Peyer's patch (tissue), 4 donors: Measurements from ENCODE around the gene ARHGEF40. TPM values are rescaled to one million over a fixed set of nuclear protein-coding genes. Genes with fewer than 3 reads are reported as not detected.

Source experiments
- DNase-seq, 3 donors: peaks; one replicate each; pipeline ENCODE4 v3.0.0-alpha.2; 2017 to 2019
- H3K27ac ChIP-seq, 4 donors: fragments of 200-600 bp; sonication (generic); one replicate each; pipeline ENCODE4 v1.5.1; 2016 to 2019
- H3K27me3 ChIP-seq, 2 donors: fragments of 200-600 bp; sonication (generic); one replicate each; pipeline ENCODE4 v1.5.1; 2019
- H3K36me3 ChIP-seq, 3 donors: fragments of 200-600 bp; sonication (generic); one replicate each; pipeline ENCODE4 v1.5.1; 2016 to 2019
- H3K4me1 ChIP-seq, 4 donors: fragments of 200-600 bp; sonication (generic); one replicate each; pipeline ENCODE4 v1.5.1; 2016 to 2019
- H3K4me3 ChIP-seq, 4 donors: fragments of 200-600 bp; sonication (generic); 1 replicate in 3 of 4; 2 replicates in 1 of 4; pipeline ENCODE4 v1.5.1; 2016 to 2019; ENCODE audit warnings: mild to moderate bottlenecking in 1 of 4
- H3K9me3 ChIP-seq, 4 donors: fragments of 200-600 bp; sonication (generic); one replicate each; pipeline ENCODE4 v1.5.1; 2016 to 2019; ENCODE audit warnings: mild to moderate bottlenecking in 1 of 4
- POLR2A ChIP-seq, 2 donors: fragments of 450-650 bp; IDR thresholded peaks; one replicate each; pipeline ENCODE4 v1.5.1; 2017; ENCODE audit warnings: antibody characterized with exemption in 2 of 2, mild to moderate bottlenecking in 2 of 2, moderate library complexity in 2 of 2
- small RNA-seq, 2 donors: library from RNA; depleted of rRNA; stranded (forward); fragments of <200 nt; gene quantifications; one replicate each; pipeline ENCODE3, GENCODE V24; 2016
- total RNA-seq, 4 donors: library from RNA; depleted of rRNA; stranded (reverse); fragments of >200 nt; gene quantifications; one replicate each; pipeline ENCODE4 v1.1.0, GENCODE V29; 2016
- TF ChIP-seq, protein P1 (sequence below), 6 experiments: fragments of 450-650 bp in 4 of 6; fragments of 200-600 bp in 2 of 6; sonication (generic) in 1 of 6; IDR thresholded peaks; one replicate each; pipeline ENCODE4 v1.5.1; 2017 to 2019; ENCODE audit warnings: antibody characterized with exemption in 6 of 6, mild to moderate bottlenecking in 3 of 6, moderate library complexity in 1 of 6

Gene ARHGEF40
- total RNA-seq, 4 donors from 2014 or later: 19.8 to 57.8 (median 34.6) TPM

DNA sequence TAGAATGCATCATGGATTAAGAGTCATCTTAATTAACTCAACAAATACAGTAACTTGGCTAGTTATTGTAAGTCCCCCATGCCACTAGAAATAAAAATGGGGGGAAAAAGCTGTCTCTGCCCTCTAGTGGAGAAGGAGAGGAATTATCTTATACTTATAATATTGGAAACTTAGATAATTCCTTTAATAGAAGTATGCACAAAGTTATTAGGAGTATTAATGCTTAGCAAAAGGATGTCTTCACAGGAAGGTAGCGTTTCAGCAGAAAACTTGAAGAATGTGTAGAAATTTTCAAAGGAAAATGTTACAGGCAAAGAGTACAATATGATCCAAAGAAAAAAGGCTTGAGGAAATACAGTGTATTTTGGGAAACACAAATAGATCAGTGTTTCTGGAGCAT is 65.9 kb downstream of the ARHGEF40 start:
- H3K27ac ChIP-seq: no peak overlapping the region
- no peaks in the 10 kb centered on the region for H3K36me3 ChIP-seq
- no peaks in the 10 kb centered on the region for H3K9me3 ChIP-seq
- TF ChIP-seq POLR2A (IDR thresholded peaks at IDR 0.05): no peak
- TF ChIP-seq, protein P1, sequence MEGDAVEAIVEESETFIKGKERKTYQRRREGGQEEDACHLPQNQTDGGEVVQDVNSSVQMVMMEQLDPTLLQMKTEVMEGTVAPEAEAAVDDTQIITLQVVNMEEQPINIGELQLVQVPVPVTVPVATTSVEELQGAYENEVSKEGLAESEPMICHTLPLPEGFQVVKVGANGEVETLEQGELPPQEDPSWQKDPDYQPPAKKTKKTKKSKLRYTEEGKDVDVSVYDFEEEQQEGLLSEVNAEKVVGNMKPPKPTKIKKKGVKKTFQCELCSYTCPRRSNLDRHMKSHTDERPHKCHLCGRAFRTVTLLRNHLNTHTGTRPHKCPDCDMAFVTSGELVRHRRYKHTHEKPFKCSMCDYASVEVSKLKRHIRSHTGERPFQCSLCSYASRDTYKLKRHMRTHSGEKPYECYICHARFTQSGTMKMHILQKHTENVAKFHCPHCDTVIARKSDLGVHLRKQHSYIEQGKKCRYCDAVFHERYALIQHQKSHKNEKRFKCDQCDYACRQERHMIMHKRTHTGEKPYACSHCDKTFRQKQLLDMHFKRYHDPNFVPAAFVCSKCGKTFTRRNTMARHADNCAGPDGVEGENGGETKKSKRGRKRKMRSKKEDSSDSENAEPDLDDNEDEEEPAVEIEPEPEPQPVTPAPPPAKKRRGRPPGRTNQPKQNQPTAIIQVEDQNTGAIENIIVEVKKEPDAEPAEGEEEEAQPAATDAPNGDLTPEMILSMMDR (IDR thresholded peaks at IDR 0.05): peak; percentile 26 to 75 (median 52)
- no peak overlapping the region for H3K4me3 ChIP-seq
- no peak for DNase-seq
- no peaks in the 10 kb centered on the region for H3K27me3 ChIP-seq
- no peaks in the 10 kb centered on the region for H3K4me1 ChIP-seq

Small RNAs within 50 kb of the gene (small RNA-seq; reads per million reads assigned to genes)
- gene RNU6-252P: 0 reads per million in 2 donors

Other genes starting within 250 kb of the ARHGEF40 start
- not detected for gene RNASE3, start 178.9 kb upstream of the ARHGEF40 start, total RNA-seq
- gene RNASE2, start 114.8 kb upstream of the ARHGEF40 start, total RNA-seq: not detected
- 100 to 1,000 TPM; 118 to 166 (median 124) TPM for gene METTL17, start 80.3 kb upstream of the ARHGEF40 start, total RNA-seq
- 1 to 10 TPM in 2 of 4 donors, not detected in 2; 1.0 to 1.1 TPM for gene SLC39A2, start 71.0 kb upstream of the ARHGEF40 start, total RNA-seq
- 100 to 1,000 TPM in 3 of 4 donors, 10 to 100 TPM in 1; 85.6 to 137 (median 127) TPM for gene NDRG2, start 45.2 kb upstream of the ARHGEF40 start, total RNA-seq
- not detected for gene TPPP2, start 40.1 kb upstream of the ARHGEF40 start, total RNA-seq
- gene RNASE13, start 35.5 kb upstream of the ARHGEF40 start, total RNA-seq: not detected
- not detected for gene RNASE7, start 27.9 kb upstream of the ARHGEF40 start, total RNA-seq
- gene RNASE8, start 12.5 kb upstream of the ARHGEF40 start, total RNA-seq: not detected
- 10 to 100 TPM; 41.3 to 68.8 (median 63.2) TPM for gene ZNF219, start 28.4 kb downstream of the ARHGEF40 start, total RNA-seq
- gene TMEM253, start 30.8 kb downstream of the ARHGEF40 start, total RNA-seq: 100 to 1,000 TPM in 3 of 4 donors, 1 to 10 TPM in 1; 9.1 to 140 (median 124) TPM
- not detected for gene OR5AU1, start 85.8 kb downstream of the ARHGEF40 start, total RNA-seq
- 100 to 1,000 TPM; 201 to 392 (median 259) TPM for gene HNRNPC, start 199.1 kb downstream of the ARHGEF40 start, total RNA-seq
- 1 to 10 TPM in 1 of 4 donors, under 1 TPM in 1, not detected in 2; 0.40 to 3.3 TPM for gene RPGRIP1, start 209.8 kb downstream of the ARHGEF40 start, total RNA-seq